ENCODE data around the gene GIGYF2.

Gene GIGYF2

GRCh38 chr2:232908695-232909094 is 211.6 kb downstream of the GIGYF2 start:
- Histone ChIP-seq H3K79me2 (ENCODE audit: insufficient read depth, low read length) (no peaks in the 10 kb centered on the region), H3K4me2 (ENCODE audit: insufficient read depth, low read length) (no peak overlapping the region), H3K9me3 (ENCODE audit: insufficient read depth, low read length, severe bottlenecking) (no peaks in the 10 kb centered on the region), H3K27ac (ENCODE audit: low read length) (no peak overlapping the region), H3K9ac (ENCODE audit: low read depth, low read length) (no peak overlapping the region), H3K4me3 (ENCODE audit: low read depth in 1 of 2, low read length in 2 of 2) (no peak overlapping the region), H3K27me3 (ENCODE audit: insufficient read depth, low read length, poor library complexity) (no peaks in the 10 kb centered on the region), H3K36me3 (ENCODE audit: insufficient read depth, low read length) (no peaks in the 10 kb centered on the region), H3K4me1 (ENCODE audit: insufficient read depth, low read length) (no peaks in the 10 kb centered on the region), H4K20me1 (ENCODE audit: insufficient read depth, low read length) (no peaks in the 10 kb centered on the region), H2AFZ (ENCODE audit: low read depth, low read length) (no peak overlapping the region)
- ATAC-seq (ENCODE audit: insufficient read depth, low read depth): no peak
- DNase-seq: no peak
- no peak for TF ChIP-seq CTCF (IDR thresholded peaks at IDR 0.05; ENCODE audit: borderline replicate concordance, extremely low read depth, low read length, poor library complexity, severe bottlenecking)
- no peak for TF ChIP-seq EZH2 (IDR thresholded peaks at IDR 0.05; ENCODE audit: borderline replicate concordance, low read depth, low read length, severe bottlenecking)
